Fibroblast of pulmonary artery (primary cell): Measurements from ENCODE around the gene NOL9.

Source experiments
- DNase-seq: peaks from one replicate; pipeline ENCODE4 v3.0.0-alpha.2; 2010; ENCODE audit warnings: low read depth
- H3K4me3 ChIP-seq: replicated peaks from 2 replicates; pipeline ENCODE4 v1.5.1; 2011; ENCODE audit warnings: low read depth, mild to moderate bottlenecking, control low read depth, low read length, moderate library complexity
- CTCF ChIP-seq: IDR thresholded peaks from 2 replicates; pipeline ENCODE4 v1.5.1; 2011; ENCODE audit warnings: mild to moderate bottlenecking, control low read depth, low read length, inconsistent platforms; ENCODE audit errors: missing control alignments

Gene NOL9

GRCh38 chr1:6486433-6487011, 67.8 kb downstream of the NOL9 start:
- peak overlapping the region; percentile 62 for H3K4me3 ChIP-seq
- TF ChIP-seq CTCF, result peak; percentile 94
- DNase-seq, result peak; percentile 86

- no peak for DNase-seq
- no peak for TF ChIP-seq CTCF
- H3K4me3 ChIP-seq, result peak overlapping the region; percentile 62
Observed at GRCh38 chr1:6485168-6486101, 68.9 kb downstream of the NOL9 start.

GRCh38 chr1:6484826-6485167, 69.5 kb downstream of the NOL9 start:
- DNase-seq, result no peak
- TF ChIP-seq CTCF, result no peak
- peak overlapping the region; percentile 62 for H3K4me3 ChIP-seq

GRCh38 chr1:6483761-6484117, 70.6 kb downstream of the NOL9 start:
- DNase-seq, result no peak
- TF ChIP-seq CTCF, result no peak
- H3K4me3 ChIP-seq, result no peak overlapping the region

GRCh38 chr1:6483017-6483760, 71.1 kb downstream of the NOL9 start:
- DNase-seq, result no peak
- TF ChIP-seq CTCF, result no peak
- H3K4me3 ChIP-seq, result no peak overlapping the region

- TF ChIP-seq CTCF, result no peak
- no peak for DNase-seq
- H3K4me3 ChIP-seq, result no peak overlapping the region
Observed at GRCh38 chr1:6481820-6482219, 72.5 kb downstream of the NOL9 start.
